GM13977 (cell line): ENCODE data around the gene PLOD2.
"Not testable (repeated sequence)": the region's sequence is repeated elsewhere in the genome, so short reads cannot be mapped to it uniquely, and the experiment has no call there.

ENCODE experiments used
- DNase-seq: peaks from one replicate; pipeline ENCODE4 v3.0.0; 2012; ENCODE audit warnings: low spot score
- CTCF ChIP-seq: IDR thresholded peaks from 2 replicates; pipeline ENCODE4 v1.5.1; 2012; ENCODE audit warnings: mild to moderate bottlenecking, control low read depth; ENCODE audit not compliant: insufficient read depth; ENCODE audit errors: extremely low read depth, missing control alignments
- in situ Hi-C: fragments of 300-500 bp; cut with MboI; formaldehyde crosslinking; loops from one replicate; pipeline ENCODE4 v1.12.0; 2022; ENCODE audit warnings: low sequenced_read_pairs, low pct_unique_long_range_greater_than_20kb, mixed read lengths, inconsistent platforms; ENCODE audit not compliant: unreplicated experiment

Gene PLOD2

GRCh38 chr3:146115619-146116018 is 45.4 kb downstream of the PLOD2 start:
- DNase-seq, result no peak
- no peak for TF ChIP-seq CTCF
- in situ Hi-C loops, result no loop called here

- DNase-seq, in situ Hi-C loops: not testable (repeated sequence)
Measured at GRCh38 chr3:146113804-146114203, 47.2 kb downstream of the PLOD2 start.

- no peak for TF ChIP-seq CTCF
- DNase-seq, result no peak
- in situ Hi-C loops, result no loop called here
Measured at GRCh38 chr3:146111337-146111736, 49.6 kb downstream of the PLOD2 start.

- in situ Hi-C loops, result no loop called here
- TF ChIP-seq CTCF, result no peak
- no peak for DNase-seq
Measured at GRCh38 chr3:146110161-146110560, 50.8 kb downstream of the PLOD2 start.

GRCh38 chr3:146106986-146107385 is 54.0 kb downstream of the PLOD2 start:
- DNase-seq, result no peak
- in situ Hi-C loops, result no loop called here
- no peak for TF ChIP-seq CTCF

- in situ Hi-C loops, result no loop called here
- no peak for TF ChIP-seq CTCF
Measured at GRCh38 chr3:146104068-146104467, 56.9 kb downstream of the PLOD2 start.

GRCh38 chr3:146102885-146103284 is 58.1 kb downstream of the PLOD2 start:
- in situ Hi-C loops, result no loop called here
- no peak for DNase-seq
- TF ChIP-seq CTCF, result no peak

More at GRCh38 chr3:146104068-146104467, 56.9 kb downstream of the PLOD2 start:
- no peak for DNase-seq
